ENCODE measurements around the gene EDEM3. TPM values are rescaled to one million over a fixed set of nuclear protein-coding genes. Genes with fewer than 3 reads are reported as not detected.

Gene EDEM3
- polyA plus RNA-seq, 3 donors = 15.5 to 21.9 (median 18.0) TPM

DNA sequence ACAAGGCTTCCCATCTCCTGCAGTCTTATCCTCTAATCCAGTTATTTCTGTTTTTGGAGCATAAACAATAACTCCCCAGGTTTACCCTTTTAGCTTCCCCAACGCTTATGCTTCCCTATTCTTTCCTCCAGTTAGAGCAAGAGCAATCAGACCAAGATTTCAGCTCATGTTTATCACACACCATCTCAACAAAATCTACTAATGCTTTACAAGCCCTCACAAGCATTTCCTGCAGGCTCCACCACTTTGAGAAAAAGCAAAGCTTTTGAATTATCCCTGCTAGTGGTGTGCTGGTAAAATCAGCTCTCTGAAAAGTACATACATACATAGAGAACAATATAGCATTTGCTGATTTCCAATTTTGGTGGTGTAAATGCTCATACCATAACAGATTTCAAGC is 92.9 kb downstream of the EDEM3 start:
- H4K20me1 ChIP-seq (ENCODE audit: insufficient read depth, low read length) = no peaks in the 10 kb centered on the region
- Mint-ChIP-seq H3K27me3 (ENCODE audit: low read depth in 3 of 3) (peaks cover 0 to 7% (median 3%) of the 10 kb centered on the region in 3 donors), H3K4me1 (peaks cover 11% of the 10 kb centered on the region), H3K27ac (no peak overlapping the region), H3K36me3 (no peaks in the 10 kb centered on the region), H3K9me3 (no peaks in the 10 kb centered on the region), H3K4me3 (no peak overlapping the region)
- no peak overlapping the region for H3K4me2 ChIP-seq (replicated peaks; ENCODE audit: extremely low read depth, low read length, poor library complexity, severe bottlenecking)
- no peak overlapping the region for H3K4me3 ChIP-seq (replicated peaks in 1 of 3; ENCODE audit: low read depth in 2 of 3, low read length in 3 of 3)
- H3K9ac ChIP-seq (ENCODE audit: insufficient read depth, low read length, poor library complexity, severe bottlenecking) = no peak overlapping the region
- no peaks in the 10 kb centered on the region for H3K9me3 ChIP-seq (replicated peaks in 1 of 2; ENCODE audit: control insufficient read depth in 1 of 2, insufficient read depth in 1 of 2, low read length in 2 of 2)
- H2AFZ ChIP-seq (ENCODE audit: insufficient read depth, low read depth, low read length, poor library complexity, severe bottlenecking) = no peak overlapping the region
- TF ChIP-seq, protein P1, sequence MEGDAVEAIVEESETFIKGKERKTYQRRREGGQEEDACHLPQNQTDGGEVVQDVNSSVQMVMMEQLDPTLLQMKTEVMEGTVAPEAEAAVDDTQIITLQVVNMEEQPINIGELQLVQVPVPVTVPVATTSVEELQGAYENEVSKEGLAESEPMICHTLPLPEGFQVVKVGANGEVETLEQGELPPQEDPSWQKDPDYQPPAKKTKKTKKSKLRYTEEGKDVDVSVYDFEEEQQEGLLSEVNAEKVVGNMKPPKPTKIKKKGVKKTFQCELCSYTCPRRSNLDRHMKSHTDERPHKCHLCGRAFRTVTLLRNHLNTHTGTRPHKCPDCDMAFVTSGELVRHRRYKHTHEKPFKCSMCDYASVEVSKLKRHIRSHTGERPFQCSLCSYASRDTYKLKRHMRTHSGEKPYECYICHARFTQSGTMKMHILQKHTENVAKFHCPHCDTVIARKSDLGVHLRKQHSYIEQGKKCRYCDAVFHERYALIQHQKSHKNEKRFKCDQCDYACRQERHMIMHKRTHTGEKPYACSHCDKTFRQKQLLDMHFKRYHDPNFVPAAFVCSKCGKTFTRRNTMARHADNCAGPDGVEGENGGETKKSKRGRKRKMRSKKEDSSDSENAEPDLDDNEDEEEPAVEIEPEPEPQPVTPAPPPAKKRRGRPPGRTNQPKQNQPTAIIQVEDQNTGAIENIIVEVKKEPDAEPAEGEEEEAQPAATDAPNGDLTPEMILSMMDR (IDR thresholded peaks at IDR 0.05) = no peak
- H3K27me3 ChIP-seq (ENCODE audit: control insufficient read depth in 2 of 2, insufficient read depth in 2 of 2, low read length in 2 of 2) = no peaks in the 10 kb centered on the region
- 7% methylated on average over 1 of the region's 1 CpG for WGBS (ENCODE audit: insufficient coverage)
- peaks cover 9% of the 10 kb centered on the region in 2 donors for H3K4me1 ChIP-seq (ENCODE audit: control insufficient read depth in 1 of 2, insufficient read depth in 2 of 2, low read length in 2 of 2)
- no peak overlapping the region for H3K27ac ChIP-seq (ENCODE audit: low read depth in 1 of 2, low read length in 2 of 2)
- intact Hi-C loops (cut with micrococcal nuclease) = loop anchor here in 1 of 2 donors (5.0 to 10.0 kb wide), 2 partner anchors 437 to 584 kb away; no protein-coding TSS in a partner anchor
- no peaks in the 10 kb centered on the region for H3K79me2 ChIP-seq (ENCODE audit: insufficient read depth, low read length)
- DNase-seq = no peak
- H3K36me3 ChIP-seq (replicated peaks in 1 of 2; ENCODE audit: control insufficient read depth in 1 of 2, insufficient read depth in 2 of 2, low read length in 2 of 2) = no peaks in the 10 kb centered on the region

DNA sequence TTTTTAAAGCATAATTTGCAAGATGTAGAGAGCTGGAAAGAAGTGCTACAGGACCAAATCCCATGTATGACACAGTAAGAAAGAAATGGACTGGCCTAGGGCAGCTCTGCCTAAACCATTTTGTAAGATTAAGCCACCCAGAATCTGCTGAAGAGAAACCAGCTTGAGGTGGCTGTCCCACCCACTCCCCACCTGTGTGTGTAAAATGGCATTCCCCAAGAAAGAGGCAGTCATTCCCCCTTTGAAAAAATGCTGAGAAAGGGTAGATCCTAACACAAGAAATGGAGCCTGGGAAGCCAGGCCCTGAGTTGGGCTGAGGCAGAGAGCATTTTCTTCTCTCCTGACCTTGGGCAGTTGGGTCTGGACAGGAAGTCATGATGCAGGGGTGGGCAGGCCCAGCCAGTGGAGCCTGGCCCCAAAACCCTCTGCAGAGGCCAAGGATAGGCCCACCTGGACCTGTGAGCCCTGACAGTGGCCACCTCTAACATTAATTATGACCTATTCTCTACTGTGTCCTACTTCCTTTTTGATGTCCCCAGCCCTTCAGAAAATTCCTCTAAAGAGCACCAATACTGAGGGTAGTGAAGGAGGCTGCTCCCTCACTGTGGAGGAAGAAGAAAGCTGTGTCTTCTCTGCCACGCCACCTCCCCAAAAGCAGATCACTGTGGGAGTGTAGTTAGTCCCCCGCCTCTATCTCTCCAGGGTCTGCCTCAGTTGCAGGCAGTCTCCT is 94.0 kb downstream of the EDEM3 start:
- intact Hi-C loops (cut with micrococcal nuclease) = loop anchor here in 1 of 2 donors (5.0 to 10.0 kb wide), 2 partner anchors 436 to 583 kb away; no protein-coding TSS in a partner anchor
- TF ChIP-seq, protein P1 (IDR thresholded peaks at IDR 0.05) = no peak

More for the DNA sequence above, 94.0 kb downstream of the EDEM3 start:
- Histone ChIP-seq H3K4me2 (replicated peaks; ENCODE audit: extremely low read depth, low read length, poor library complexity, severe bottlenecking) (no peak overlapping the region), H3K27ac (ENCODE audit: low read depth in 1 of 2, low read length in 2 of 2) (no peak overlapping the region), H3K9me3 (replicated peaks in 1 of 2; ENCODE audit: control insufficient read depth in 1 of 2, insufficient read depth in 1 of 2, low read length in 2 of 2) (no peaks in the 10 kb centered on the region), H3K27me3 (ENCODE audit: control insufficient read depth in 2 of 2, insufficient read depth in 2 of 2, low read length in 2 of 2) (no peaks in the 10 kb centered on the region), H3K36me3 (replicated peaks in 1 of 2; ENCODE audit: control insufficient read depth in 1 of 2, insufficient read depth in 2 of 2, low read length in 2 of 2) (no peaks in the 10 kb centered on the region), H3K4me3 (replicated peaks in 1 of 3; ENCODE audit: low read depth in 2 of 3, low read length in 3 of 3) (no peak overlapping the region), H3K4me1 (ENCODE audit: control insufficient read depth in 1 of 2, insufficient read depth in 2 of 2, low read length in 2 of 2) (peaks cover 9% of the 10 kb centered on the region in 2 donors), H4K20me1 (ENCODE audit: insufficient read depth, low read length) (no peaks in the 10 kb centered on the region), H2AFZ (ENCODE audit: insufficient read depth, low read depth, low read length, poor library complexity, severe bottlenecking) (peak overlapping the region; percentile 23), H3K9ac (ENCODE audit: insufficient read depth, low read length, poor library complexity, severe bottlenecking) (no peak overlapping the region), H3K79me2 (ENCODE audit: insufficient read depth, low read length) (no peaks in the 10 kb centered on the region)
- Mint-ChIP-seq H3K27ac (no peak overlapping the region), H3K9me3 (no peaks in the 10 kb centered on the region), H3K27me3 (ENCODE audit: low read depth in 3 of 3) (peaks cover 0 to 7% (median 3%) of the 10 kb centered on the region in 3 donors), H3K4me3 (no peak overlapping the region), H3K4me1 (peaks cover 11% of the 10 kb centered on the region), H3K36me3 (no peaks in the 10 kb centered on the region)
- no peak for DNase-seq
- WGBS (ENCODE audit: insufficient coverage) = 100% methylated on average over 2 of the region's 2 CpGs
